CD14-positive monocyte (primary cell): Measurements from ENCODE around the gene ME2. TPM values are rescaled to one million over a fixed set of nuclear protein-coding genes. Genes with fewer than 3 reads are reported as not detected.
"Not testable (repeated sequence)": the region's sequence is repeated elsewhere in the genome, so short reads cannot be mapped to it uniquely, and the experiment has no call there.

ENCODE experiments used
- DNase-seq, 3 donors: peaks; one replicate each; pipeline ENCODE4 v3.0.0-alpha.2; 2011 to 2022
- H2AFZ ChIP-seq: 2 replicates; pipeline ENCODE4 v1.6.0; 2012; ENCODE audit warnings: mild to moderate bottlenecking, low read depth, low read length, inconsistent platforms; ENCODE audit not compliant: insufficient read depth, poor library complexity, severe bottlenecking
- H3K27ac ChIP-seq, 2 donors: 1 replicate in 1 of 2; 2 replicates in 1 of 2; pipeline ENCODE4 v1.5.1; 2012 to 2013; ENCODE audit warnings: low read length in 2 of 2, control low read depth in 1 of 2, inconsistent platforms in 1 of 2, low read depth in 1 of 2, mild to moderate bottlenecking in 1 of 2
- H3K27me3 ChIP-seq, 2 donors: one replicate each; pipeline versions ENCODE4 v1.6.0 to v1.6.1; 2011 to 2013; ENCODE audit warnings: low read length in 2 of 2; ENCODE audit not compliant: control insufficient read depth in 2 of 2, insufficient read depth in 2 of 2
- H3K36me3 ChIP-seq, 2 donors: replicated peaks in 1 of 2; 1 replicate in 1 of 2; 2 replicates in 1 of 2; pipeline versions ENCODE4 v1.5.1 to v1.6.1; 2012 to 2013; ENCODE audit warnings: low read length in 2 of 2, control low read depth in 1 of 2, inconsistent platforms in 1 of 2, mild to moderate bottlenecking in 1 of 2; ENCODE audit not compliant: insufficient read depth in 2 of 2, control insufficient read depth in 1 of 2
- H3K4me1 ChIP-seq, 2 donors: 1 replicate in 1 of 2; 2 replicates in 1 of 2; pipeline versions ENCODE4 v1.5.1 to v1.6.1; 2012 to 2013; ENCODE audit warnings: low read length in 2 of 2, control low read depth in 1 of 2, inconsistent platforms in 1 of 2, mild to moderate bottlenecking in 1 of 2, moderate library complexity in 1 of 2; ENCODE audit not compliant: insufficient read depth in 2 of 2, control insufficient read depth in 1 of 2
- H3K4me2 ChIP-seq: replicated peaks from 2 replicates; pipeline ENCODE3; 2012; ENCODE audit warnings: low read length, moderate library complexity, mild to moderate bottlenecking; ENCODE audit not compliant: poor library complexity, severe bottlenecking; ENCODE audit errors: extremely low read depth
- H3K4me3 ChIP-seq, 3 experiments: fragments of 200-600 bp in 1 of 3; sonication (generic) in 1 of 3; replicated peaks in 1 of 3; 1 replicate in 2 of 3; 2 replicates in 1 of 3; pipeline ENCODE4 v1.5.1; 2011 to 2013; ENCODE audit warnings: low read length in 3 of 3, mild to moderate bottlenecking in 3 of 3, control low read depth in 2 of 3, low read depth in 2 of 3, inconsistent platforms in 1 of 3, moderate library complexity in 1 of 3
- H3K79me2 ChIP-seq: 2 replicates; pipeline ENCODE4 v1.6.0; 2012; ENCODE audit warnings: mild to moderate bottlenecking, control low read depth, inconsistent platforms, low read length, moderate library complexity; ENCODE audit not compliant: insufficient read depth
- H3K9ac ChIP-seq: 2 replicates; pipeline ENCODE4 v1.6.0; 2017; ENCODE audit warnings: low read length, mild to moderate bottlenecking; ENCODE audit not compliant: insufficient read depth, poor library complexity, severe bottlenecking
- H3K9me3 ChIP-seq, 2 donors: replicated peaks in 1 of 2; 1 replicate in 1 of 2; 2 replicates in 1 of 2; pipeline versions ENCODE4 v1.5.1 to v1.6.1; 2012 to 2013; ENCODE audit warnings: low read length in 2 of 2, control low read depth in 1 of 2; ENCODE audit not compliant: control insufficient read depth in 1 of 2, insufficient read depth in 1 of 2
- H4K20me1 ChIP-seq: 2 replicates; pipeline ENCODE4 v1.6.0; 2012; ENCODE audit warnings: mild to moderate bottlenecking, low read length, control low read depth, moderate library complexity; ENCODE audit not compliant: insufficient read depth
- H3K27ac Mint-ChIP-seq, 7 donors: one replicate each; pipeline ENCODE4 v1.8.0; 2020; ENCODE audit warnings: mild to moderate bottlenecking in 7 of 7, mixed read lengths in 7 of 7, moderate library complexity in 6 of 7, inconsistent platforms in 2 of 7
- H3K27me3 Mint-ChIP-seq, 3 donors: one replicate each; pipeline ENCODE4 v1.8.0; 2021 to 2022; ENCODE audit warnings: low read depth in 3 of 3, mild to moderate bottlenecking in 3 of 3, mixed read lengths in 3 of 3, moderate library complexity in 3 of 3, inconsistent platforms in 1 of 3
- H3K36me3 Mint-ChIP-seq, 2 donors: one replicate each; pipeline ENCODE4 v1.8.0; 2020; ENCODE audit warnings: mixed read lengths in 2 of 2, inconsistent platforms in 1 of 2, mild to moderate bottlenecking in 1 of 2
- H3K4me1 Mint-ChIP-seq: one replicate; pipeline ENCODE4 v1.8.0; 2020; ENCODE audit warnings: mild to moderate bottlenecking, mixed read lengths
- H3K4me3 Mint-ChIP-seq, 2 donors: one replicate each; pipeline ENCODE4 v1.8.0; 2020; ENCODE audit warnings: mild to moderate bottlenecking in 2 of 2, mixed read lengths in 2 of 2, moderate library complexity in 1 of 2
- H3K9me3 Mint-ChIP-seq, 7 donors: one replicate each; pipeline ENCODE4 v1.8.0; 2020 to 2022; ENCODE audit warnings: mixed read lengths in 7 of 7, mild to moderate bottlenecking in 6 of 7, moderate library complexity in 6 of 7, inconsistent platforms in 2 of 7
- CTCF ChIP-seq: fragments of 200-600 bp; IDR thresholded peaks from one replicate; pipeline ENCODE4 v1.8.0; 2022; ENCODE audit warnings: antibody characterized with exemption, mild to moderate bottlenecking
- WGBS: methylation state at CpG from one replicate; pipeline ENCODE4 v1.1.5; 2013; ENCODE audit warnings: missing lambda C conversion rate; ENCODE audit not compliant: insufficient coverage; 5-methylcytosine and 5-hydroxymethylcytosine counted together
- intact Hi-C, 2 donors: fragments of 100-400 bp; cut with micrococcal nuclease; formaldehyde crosslinking; loops; one replicate each; pipeline versions ENCODE4 v1.15.0 to v1.15.1; 2023
- polyA plus RNA-seq, 3 donors: library from polyadenylated mRNA; depleted of rRNA in 1 of 3; unstranded in 2 of 3; stranded (reverse) in 1 of 3; fragments of 300-500 nt in 2 of 3; fragments of >200 nt in 1 of 3; fragmentation: Illumina TruSeq in 2 of 3; gene quantifications; 1 replicate in 2 of 3; 2 replicates in 1 of 3; pipeline ENCODE4 v1.2.3, GENCODE V29; 2012 to 2021

ME2 gene
- polyA plus RNA-seq, 3 donors = 48.7 to 93.8 (median 71.7) TPM

GRCh38 chr18:50855976-50856757 lies 22.8 kb upstream of the ME2 start:
- no peak overlapping the region for H3K4me3 Mint-ChIP-seq
- no peaks in the 10 kb centered on the region for H3K9me3 ChIP-seq
- no peak overlapping the region for H3K4me2 ChIP-seq
- H3K27ac ChIP-seq = no peak overlapping the region
- H3K27ac Mint-ChIP-seq = peak overlapping the region in 3 of 7 donors; percentile 4 to 50 (median 20)
- H3K79me2 ChIP-seq = no peaks in the 10 kb centered on the region
- no peak overlapping the region for H3K9ac ChIP-seq
- H3K27me3 ChIP-seq = no peaks in the 10 kb centered on the region
- 85% methylated on average over 3 of the region's 13 CpGs for WGBS
- no peak for DNase-seq
- H3K36me3 Mint-ChIP-seq = peaks cover 0 to 4% of the 10 kb centered on the region in 2 donors
- H3K4me3 ChIP-seq = no peak overlapping the region
- no peak overlapping the region for H2AFZ ChIP-seq
- no peaks in the 10 kb centered on the region for H3K9me3 Mint-ChIP-seq
- H3K4me1 ChIP-seq = peaks cover 44 to 46% of the 10 kb centered on the region in 2 donors
- peaks cover 2 to 6% (median 4%) of the 10 kb centered on the region in 3 donors for H3K27me3 Mint-ChIP-seq
- no peaks in the 10 kb centered on the region for H4K20me1 ChIP-seq
- H3K36me3 ChIP-seq = no peaks in the 10 kb centered on the region
- peaks cover 59% of the 10 kb centered on the region for H3K4me1 Mint-ChIP-seq
- no peak for TF ChIP-seq CTCF
- intact Hi-C loops = no loop called here

GRCh38 chr18:50857166-50857565 lies 21.8 kb upstream of the ME2 start:
- intact Hi-C loops, H3K27me3 ChIP-seq, H3K79me2 ChIP-seq, H3K36me3 ChIP-seq, H2AFZ ChIP-seq, H3K27ac ChIP-seq, H3K4me3 Mint-ChIP-seq, H3K9ac ChIP-seq, H3K9me3 Mint-ChIP-seq, H3K4me3 ChIP-seq, H3K27me3 Mint-ChIP-seq, H3K36me3 Mint-ChIP-seq, H3K9me3 ChIP-seq, H3K4me2 ChIP-seq, H4K20me1 ChIP-seq: not testable (repeated sequence)
- peaks cover 68% of the 10 kb centered on the region for H3K4me1 Mint-ChIP-seq
- WGBS = no CpG with 5 or more reads among the region's 5 CpGs
- peak overlapping the region in 4 of 7 donors; percentile 5 to 65 (median 16) for H3K27ac Mint-ChIP-seq
- peak in 2 of 3 donors; percentile 37 to 51 for DNase-seq
- peaks cover 54 to 56% of the 10 kb centered on the region in 2 donors for H3K4me1 ChIP-seq
